Stimulated activated CD4-positive, alpha-beta T cell treated with anti-CD3 and anti-CD28 coated beads, TNF-alpha, amount 100 ng/mL, for 1 hour (primary cell): ENCODE measurements around the gene NMNAT3.
"Not testable (repeated sequence)": the region's sequence is repeated elsewhere in the genome, so short reads cannot be mapped to it uniquely, and the experiment has no call there.

Source experiments
- DNase-seq, 3 donors: peaks; one replicate each; pipeline ENCODE4 v3.0.0-alpha.2; 2020; ENCODE audit warnings: low read depth in 3 of 3, low spot score in 1 of 3

The NMNAT3 gene

GRCh38 chr3:139638518-139638917 lies 39.3 kb downstream of the NMNAT3 start:
- no peak for DNase-seq

GRCh38 chr3:139636511-139636910 lies 41.3 kb downstream of the NMNAT3 start:
- DNase-seq, result no peak

- DNase-seq, result no peak
Measured at GRCh38 chr3:139634111-139634635, 43.6 kb downstream of the NMNAT3 start.

GRCh38 chr3:139633511-139633910 lies 44.3 kb downstream of the NMNAT3 start:
- no peak for DNase-seq

GRCh38 chr3:139630542-139630941 lies 47.2 kb downstream of the NMNAT3 start:
- no peak for DNase-seq

GRCh38 chr3:139629033-139629432 lies 48.7 kb downstream of the NMNAT3 start:
- DNase-seq, result no peak

- DNase-seq, result no peak
Measured at GRCh38 chr3:139627759-139628158, 50.0 kb downstream of the NMNAT3 start.

GRCh38 chr3:139620438-139620837 lies 57.3 kb downstream of the NMNAT3 start:
- DNase-seq, result no peak

- DNase-seq, result no peak
Measured at GRCh38 chr3:139619484-139619883, 58.3 kb downstream of the NMNAT3 start.

- DNase-seq, result no peak
Measured at GRCh38 chr3:139617672-139618268, 60.0 kb downstream of the NMNAT3 start.

- DNase-seq, result no peak
Measured at GRCh38 chr3:139611528-139611927, 66.2 kb downstream of the NMNAT3 start.

- no peak for DNase-seq
Measured at GRCh38 chr3:139610886-139611285, 66.9 kb downstream of the NMNAT3 start.

- DNase-seq, result no peak
Measured at GRCh38 chr3:139608924-139609323, 68.8 kb downstream of the NMNAT3 start.

GRCh38 chr3:139608108-139608380 lies 69.7 kb downstream of the NMNAT3 start:
- no peak for DNase-seq

- DNase-seq, result no peak
Measured at GRCh38 chr3:139607257-139608107, 70.3 kb downstream of the NMNAT3 start.

- no peak for DNase-seq
Measured at GRCh38 chr3:139602003-139602402, 75.8 kb downstream of the NMNAT3 start.

- DNase-seq, result no peak
Measured at GRCh38 chr3:139601191-139601961, 76.4 kb downstream of the NMNAT3 start.

GRCh38 chr3:139597947-139598346 lies 79.8 kb downstream of the NMNAT3 start:
- no peak for DNase-seq

- DNase-seq, result not testable (repeated sequence)
Measured at GRCh38 chr3:139591186-139591585, 86.6 kb downstream of the NMNAT3 start.

- DNase-seq, result no peak
Measured at GRCh38 chr3:139588450-139588849, 89.3 kb downstream of the NMNAT3 start.

- DNase-seq, result no peak
Measured at GRCh38 chr3:139587797-139588196, 90.0 kb downstream of the NMNAT3 start.
